NCI-H2227 (cell line): Measurements from ENCODE around the gene SPNS2.
A peak's percentile ranks its signal among the peaks of the same experiment; 100 is the strongest.

ENCODE experiments used
- DNase-seq: peaks from one replicate; lab custom pipeline; 2025; ENCODE audit not compliant: unreplicated experiment; lab: John Stamatoyannopoulos, UW

Gene SPNS2

GRCh38 chr17:4480929-4481898 lies 17.5 kb upstream of the SPNS2 start:
- DNase-seq, result no peak

- no peak for DNase-seq
These were observed 16.2 kb upstream of the SPNS2 start for GRCh38 chr17:4482338-4483011.

- DNase-seq, result no peak
These were observed 15.5 kb upstream of the SPNS2 start for GRCh38 chr17:4483012-4483840.

- DNase-seq, result no peak
These were observed 12.7 kb upstream of the SPNS2 start for GRCh38 chr17:4485676-4486646.

GRCh38 chr17:4487296-4487695 lies 11.4 kb upstream of the SPNS2 start:
- DNase-seq, result no peak

- DNase-seq, result no peak
These were observed 10.6 kb upstream of the SPNS2 start for GRCh38 chr17:4487820-4488716.

GRCh38 chr17:4488989-4489595 lies 9.6 kb upstream of the SPNS2 start:
- no peak for DNase-seq

GRCh38 chr17:4490109-4490591 lies 8.5 kb upstream of the SPNS2 start:
- no peak for DNase-seq

- no peak for DNase-seq
These were observed 8.0 kb upstream of the SPNS2 start for GRCh38 chr17:4490637-4491061.

- peak; percentile 28 for DNase-seq
These were observed 5.7 kb upstream of the SPNS2 start for GRCh38 chr17:4492721-4493561.

GRCh38 chr17:4497101-4497824 lies 1.4 kb upstream of the SPNS2 start:
- DNase-seq, result no peak

- DNase-seq, result peak; percentile 34
These were observed 930 bp downstream of the SPNS2 start for GRCh38 chr17:4499431-4500190.

GRCh38 chr17:4500191-4500571 lies 1.5 kb downstream of the SPNS2 start:
- no peak for DNase-seq

- DNase-seq, result no peak
These were observed 2.7 kb downstream of the SPNS2 start for GRCh38 chr17:4501295-4501949.

- peak; percentile 15 for DNase-seq
These were observed 3.9 kb downstream of the SPNS2 start for GRCh38 chr17:4502466-4503154.
